ENCODE data around the gene KRIT1.
"Not testable (repeated sequence)": the region's sequence is repeated elsewhere in the genome, so short reads cannot be mapped to it uniquely, and the experiment has no call there.

The KRIT1 gene

GRCh38 chr7:92246360-92247101 lies 817 bp upstream of the KRIT1 start:
- peak; percentile 32 for DNase-seq

GRCh38 chr7:92244808-92245486 lies 767 bp downstream of the KRIT1 start:
- DNase-seq: peak; percentile 23

- DNase-seq: no peak
Measured at GRCh38 chr7:92242972-92243371, 2.7 kb downstream of the KRIT1 start.

GRCh38 chr7:92230547-92230946 lies 15.2 kb downstream of the KRIT1 start:
- no peak for DNase-seq

GRCh38 chr7:92228742-92229141 lies 17.0 kb downstream of the KRIT1 start:
- DNase-seq: no peak

- no peak for DNase-seq
Measured at GRCh38 chr7:92228100-92228499, 17.6 kb downstream of the KRIT1 start.

GRCh38 chr7:92226981-92227380 lies 18.7 kb downstream of the KRIT1 start:
- DNase-seq: no peak

- DNase-seq: no peak
Measured at GRCh38 chr7:92221766-92222165, 23.9 kb downstream of the KRIT1 start.

GRCh38 chr7:92206672-92207071 lies 39.0 kb downstream of the KRIT1 start:
- no peak for DNase-seq

GRCh38 chr7:92205987-92206386 lies 39.7 kb downstream of the KRIT1 start:
- DNase-seq: no peak

- DNase-seq: no peak
Measured at GRCh38 chr7:92200791-92201190, 44.9 kb downstream of the KRIT1 start.

GRCh38 chr7:92192326-92192725 lies 53.4 kb downstream of the KRIT1 start:
- DNase-seq: no peak

- DNase-seq: not testable (repeated sequence)
Measured at GRCh38 chr7:92189246-92189645, 56.5 kb downstream of the KRIT1 start.

GRCh38 chr7:92184294-92184693 lies 61.4 kb downstream of the KRIT1 start:
- DNase-seq: not testable (repeated sequence)

- peak; percentile 20 for DNase-seq
Measured at GRCh38 chr7:92178928-92179924, 66.5 kb downstream of the KRIT1 start, which contains the start of gene LRRD1. LRRD1 (minus strand) TSS chr7:92179142; CDS start chr7:92165202, 13,940 bp downstream.

GRCh38 chr7:92177362-92177761 lies 68.4 kb downstream of the KRIT1 start:
- DNase-seq: no peak

- not testable (repeated sequence) for DNase-seq
Measured at GRCh38 chr7:92169529-92169928, 76.2 kb downstream of the KRIT1 start.

- no peak for DNase-seq
Measured at GRCh38 chr7:92161271-92161670, 84.4 kb downstream of the KRIT1 start.

- DNase-seq: no peak
Measured at GRCh38 chr7:92158660-92159575, 86.8 kb downstream of the KRIT1 start.

- no peak for DNase-seq
Measured at GRCh38 chr7:92156990-92157389, 88.7 kb downstream of the KRIT1 start.

GRCh38 chr7:92155108-92155739 lies 90.5 kb downstream of the KRIT1 start:
- DNase-seq: no peak
